ENCODE measurements around the gene RRP9. TPM values are rescaled to one million over a fixed set of nuclear protein-coding genes. Genes with fewer than 3 reads are reported as not detected.

RRP9 gene, protein sequence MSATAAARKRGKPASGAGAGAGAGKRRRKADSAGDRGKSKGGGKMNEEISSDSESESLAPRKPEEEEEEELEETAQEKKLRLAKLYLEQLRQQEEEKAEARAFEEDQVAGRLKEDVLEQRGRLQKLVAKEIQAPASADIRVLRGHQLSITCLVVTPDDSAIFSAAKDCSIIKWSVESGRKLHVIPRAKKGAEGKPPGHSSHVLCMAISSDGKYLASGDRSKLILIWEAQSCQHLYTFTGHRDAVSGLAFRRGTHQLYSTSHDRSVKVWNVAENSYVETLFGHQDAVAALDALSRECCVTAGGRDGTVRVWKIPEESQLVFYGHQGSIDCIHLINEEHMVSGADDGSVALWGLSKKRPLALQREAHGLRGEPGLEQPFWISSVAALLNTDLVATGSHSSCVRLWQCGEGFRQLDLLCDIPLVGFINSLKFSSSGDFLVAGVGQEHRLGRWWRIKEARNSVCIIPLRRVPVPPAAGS
- total RNA-seq = 14.7 TPM

DNA sequence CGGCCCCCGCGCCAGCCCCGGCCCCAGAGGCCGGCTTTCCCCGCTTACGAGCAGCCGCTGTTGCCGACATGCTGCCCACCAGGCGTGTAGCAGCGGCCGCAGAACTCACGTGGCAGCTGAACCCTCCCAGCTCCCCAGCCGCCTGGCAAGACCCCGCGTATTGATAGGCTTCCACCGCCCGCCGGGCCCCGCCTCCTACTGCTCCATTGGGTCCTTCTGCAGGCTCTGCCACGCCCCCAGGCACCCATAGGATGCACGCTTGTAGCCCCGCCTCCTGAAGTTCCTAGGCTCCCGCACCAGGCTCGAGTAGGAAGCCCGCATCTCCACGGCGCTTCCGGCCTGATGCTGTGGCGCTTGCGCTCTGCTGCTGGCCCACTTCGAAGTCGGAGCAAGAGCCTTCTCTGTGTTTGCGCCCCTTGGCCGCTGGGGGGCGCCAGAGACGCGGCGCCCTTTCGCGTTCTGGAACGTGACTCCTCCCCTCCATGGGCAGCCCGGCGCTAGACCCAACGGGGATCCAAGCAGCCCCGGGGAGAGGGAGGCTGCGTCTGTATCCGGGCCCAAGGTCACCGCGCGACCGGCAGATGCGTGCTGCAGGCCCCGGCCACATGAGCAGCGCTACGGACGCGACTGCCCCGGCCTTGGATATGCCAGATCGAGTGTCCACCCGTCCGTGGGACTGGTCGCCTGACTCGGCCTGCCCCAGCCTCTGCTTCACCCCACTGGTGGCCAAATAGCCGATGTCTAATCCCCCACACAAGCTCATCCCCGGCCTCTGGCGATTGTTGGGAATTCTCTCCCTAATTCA is at the start of gene RRP9, which contains the start of gene PARP3:
RRP9 (minus strand) TSS at position 107 of the 805 bp plus-strand sequence; CDS start at position 70, 37 bp downstream.
PARP3 (plus strand) TSS at position 566 of the 805 bp plus-strand sequence. CDS start 993 bp downstream, outside the sequence.

GRCh38 chr3:51982838-51983577 is 41.3 kb upstream of the RRP9 start, which contains the start of gene ACY1:
Gene ACY1 (plus strand): TSS chr3:51983535. CDS start chr3:51984065, 530 bp downstream.

GRCh38 chr3:51974963-51975851 is 33.5 kb upstream of the RRP9 start, which contains the start of gene ABHD14A:
Gene ABHD14A (plus strand): TSS chr3:51975064. CDS start chr3:51975136, 72 bp downstream.

DNA sequence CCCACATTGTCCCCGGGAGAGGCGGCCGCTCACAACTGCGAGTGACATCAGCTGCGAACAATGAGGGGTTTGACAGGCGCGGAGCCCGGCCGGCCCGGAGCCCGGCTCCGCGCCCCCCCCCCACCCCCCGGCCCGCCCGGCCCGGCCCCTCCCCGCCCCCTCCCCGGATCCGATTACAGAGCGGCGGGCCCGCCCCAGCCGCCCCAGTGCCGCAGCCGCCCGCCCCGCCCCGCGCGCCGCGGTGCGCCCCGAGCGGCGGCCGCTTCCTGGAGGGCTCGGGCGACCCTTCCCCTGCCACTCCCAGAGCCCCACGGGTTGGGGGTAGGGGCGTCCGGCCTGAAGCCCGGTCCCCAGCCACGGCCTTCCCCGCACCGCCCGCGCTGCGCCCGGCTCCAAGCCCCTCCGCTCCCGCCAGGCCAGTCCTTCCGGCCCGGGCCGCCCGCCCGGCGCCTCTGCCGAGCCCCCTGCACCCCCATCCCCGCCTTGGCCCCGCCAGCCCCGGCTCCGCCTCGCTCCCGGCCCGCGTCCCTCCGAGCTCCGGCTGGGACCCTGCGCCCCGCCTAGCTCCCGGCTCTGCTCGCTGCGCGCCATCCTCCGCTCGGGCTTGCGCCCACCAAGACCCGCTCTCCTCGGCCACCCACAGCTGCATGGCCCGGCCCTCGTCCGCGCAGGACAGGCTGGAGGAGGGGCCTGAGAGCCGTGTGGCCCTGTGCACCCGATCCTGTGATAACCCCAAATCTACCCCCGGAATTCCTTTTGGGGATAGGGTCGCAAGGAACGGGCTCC is 25.9 kb upstream of the RRP9 start, which contains the start of gene PCBP4:
PCBP4 (minus strand) TSS at position 71 of the 786 bp plus-strand sequence. CDS start 6,214 bp downstream, outside the sequence.

GRCh38 chr3:51955175-51955892 is 13.6 kb upstream of the RRP9 start, which contains the start of gene GPR62:
Gene GPR62 (plus strand): TSS chr3:51955381. CDS start chr3:51955653, 272 bp downstream.

Small RNAs within 50 kb of the gene (small RNA-seq; reads per million reads assigned to genes)
- not detected for gene AC115284.1 (ENCODE audit: low replicate concordance)

Other genes starting within 250 kb of the RRP9 start
- gene GRM2, start 234.8 kb downstream of the RRP9 start, total RNA-seq = 0.53 TPM
- not detected for gene IQCF6, start 162.7 kb downstream of the RRP9 start, total RNA-seq
- not detected for gene IQCF2, start 80.3 kb downstream of the RRP9 start, total RNA-seq
- not detected for gene IQCF5, start 66.3 kb downstream of the RRP9 start, total RNA-seq
- not detected for gene IQCF1, start 38.6 kb downstream of the RRP9 start, total RNA-seq
- gene PARP3, start 459 bp upstream of the RRP9 start, total RNA-seq = 20.0 TPM
- gene GPR62, start 13.5 kb upstream of the RRP9 start, total RNA-seq = 0.06 TPM
- gene PCBP4, start 25.6 kb upstream of the RRP9 start, total RNA-seq = 46.2 TPM
- gene ABHD14B, start 32.1 kb upstream of the RRP9 start, total RNA-seq = 54.7 TPM
- gene ABHD14A, start 33.2 kb upstream of the RRP9 start, total RNA-seq = 17.0 TPM
- 47.4 TPM for gene ACY1, start 41.6 kb upstream of the RRP9 start, total RNA-seq
- gene RPL29, start 54.0 kb upstream of the RRP9 start, total RNA-seq = 787 TPM
- 12.1 TPM for gene DUSP7, start 114.7 kb upstream of the RRP9 start, total RNA-seq
- gene POC1A, start 212.5 kb upstream of the RRP9 start, total RNA-seq = 7.1 TPM

Data from metanephros (tissue), 2 donors.